ENCODE data around the gene MIEN1. TPM values are rescaled to one million over a fixed set of nuclear protein-coding genes. Genes with fewer than 3 reads are reported as not detected.
"Not testable (repeated sequence)": the region's sequence is repeated elsewhere in the genome, so short reads cannot be mapped to it uniquely, and the experiment has no call there.

Gene MIEN1
- total RNA-seq (2014; rRNA removed; shearing (Covaris generic)), result 44.2 and 58.1 TPM in 2 replicates
- 77.0 and 91.7 TPM in 2 replicates for polyA plus RNA-seq (2015; cell fraction: cytosol; rRNA removed)
- 22.7 and 26.9 TPM in 2 replicates for polyA plus RNA-seq (2015; cell fraction: nucleus; rRNA removed)

- DNase-seq (ENCODE audit: low read depth), result peak; percentile 73
Observed at GRCh38 chr17:39730095-39730921, at the start of gene MIEN1. Gene MIEN1, minus strand, starts transcription at chr17:39730532. Its CDS starts 37 bp downstream, at chr17:39730495.

- DNase-seq (ENCODE audit: low read depth), result no peak
Observed at GRCh38 chr17:39777534-39778365, 47.4 kb upstream of the MIEN1 start.

GRCh38 chr17:39776252-39776651, 45.9 kb upstream of the MIEN1 start:
- DNase-seq (ENCODE audit: low read depth), result no peak

- DNase-seq (ENCODE audit: low read depth), result no peak
Observed at GRCh38 chr17:39775031-39775430, 44.7 kb upstream of the MIEN1 start.

GRCh38 chr17:39774047-39774446, 43.7 kb upstream of the MIEN1 start:
- DNase-seq (ENCODE audit: low read depth), result no peak

GRCh38 chr17:39772987-39773934, 42.9 kb upstream of the MIEN1 start:
- no peak for DNase-seq (ENCODE audit: low read depth)

- no peak for DNase-seq (ENCODE audit: low read depth)
Observed at GRCh38 chr17:39772415-39772814, 42.1 kb upstream of the MIEN1 start.

GRCh38 chr17:39769974-39770587, 39.7 kb upstream of the MIEN1 start:
- peak; percentile 92 for DNase-seq (ENCODE audit: low read depth)

- no peak for DNase-seq (ENCODE audit: low read depth)
Observed at GRCh38 chr17:39767147-39767546, 36.8 kb upstream of the MIEN1 start.

GRCh38 chr17:39765766-39766165, 35.4 kb upstream of the MIEN1 start:
- no peak for DNase-seq (ENCODE audit: low read depth)

GRCh38 chr17:39765175-39765574, 34.8 kb upstream of the MIEN1 start:
- no peak for DNase-seq (ENCODE audit: low read depth)

- not testable (repeated sequence) for DNase-seq (ENCODE audit: low read depth)
Observed at GRCh38 chr17:39764171-39764570, 33.8 kb upstream of the MIEN1 start.

GRCh38 chr17:39763051-39763820, 32.9 kb upstream of the MIEN1 start:
- no peak for DNase-seq (ENCODE audit: low read depth)

GRCh38 chr17:39761861-39762496, 31.6 kb upstream of the MIEN1 start:
- DNase-seq (ENCODE audit: low read depth), result peak; percentile 8

GRCh38 chr17:39759204-39759603, 28.9 kb upstream of the MIEN1 start:
- no peak for DNase-seq (ENCODE audit: low read depth)

- DNase-seq (ENCODE audit: low read depth), result no peak
Observed at GRCh38 chr17:39757931-39758873, 27.9 kb upstream of the MIEN1 start.

GRCh38 chr17:39757176-39757662, 26.9 kb upstream of the MIEN1 start:
- DNase-seq (ENCODE audit: low read depth), result no peak
